ENCODE measurements around the gene INTU. TPM values are rescaled to one million over a fixed set of nuclear protein-coding genes. Genes with fewer than 3 reads are reported as not detected.

INTU gene
- total RNA-seq, 1 experiment from 2014 or later, result 10.7 TPM

DNA sequence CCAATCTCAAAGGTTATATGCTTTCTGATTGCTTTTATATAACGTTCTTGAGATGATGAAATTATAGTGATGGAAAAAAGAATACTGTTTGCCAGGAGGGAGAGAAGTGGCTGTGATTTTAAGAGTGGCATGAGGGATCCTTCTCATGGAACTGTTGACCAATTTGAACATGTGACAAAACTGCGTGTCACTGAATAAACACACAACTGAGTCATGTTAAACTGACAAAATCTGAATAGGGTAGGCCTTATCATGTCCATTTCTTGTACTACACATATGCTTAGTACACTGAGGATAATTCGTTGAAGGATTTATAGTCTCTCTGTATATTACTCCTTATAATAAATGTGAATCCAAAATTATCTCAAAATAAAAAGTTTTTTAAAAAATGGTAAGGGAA lies 127.1 kb downstream of the INTU start:
- Histone ChIP-seq H3K4ac (ENCODE audit: low read depth, low read length) (no peak overlapping the region), H2AK5ac (ENCODE audit: insufficient read length, low read length) (no peak overlapping the region), H4K91ac (ENCODE audit: insufficient read length, low read depth, low read length) (no peak overlapping the region), H3K27me3 (ENCODE audit: insufficient read depth, low read length) (no peaks in the 10 kb centered on the region), H3K79me1 (ENCODE audit: insufficient read depth, low read depth, low read length, poor library complexity, severe bottlenecking) (no peaks in the 10 kb centered on the region), H3T11ph (ENCODE audit: low read length) (no peak overlapping the region), H4K5ac (ENCODE audit: insufficient read length, low read depth, low read length) (no peak overlapping the region), H2BK5ac (ENCODE audit: insufficient read length, low read length) (no peak overlapping the region), H3K4me1 (ENCODE audit: insufficient read depth, low read length) (no peaks in the 10 kb centered on the region), H3K79me2 (ENCODE audit: insufficient read depth, low read length) (no peaks in the 10 kb centered on the region), H3K4me2 (ENCODE audit: insufficient read depth, insufficient read length, low read length) (no peak overlapping the region), H3K23ac (ENCODE audit: insufficient read length, low read depth, low read length) (no peak overlapping the region), H3K23me2 (ENCODE audit: insufficient read length, low read depth, low read length, poor library complexity, severe bottlenecking) (no peaks in the 10 kb centered on the region), H3K56ac (ENCODE audit: insufficient read length, low read depth, low read length) (no peak overlapping the region), H3K27ac (ENCODE audit: insufficient read length, low read depth, low read length) (no peak overlapping the region), H2BK15ac (ENCODE audit: low read depth, low read length) (no peak overlapping the region), H4K20me1 (ENCODE audit: control insufficient read depth, insufficient read depth, insufficient read length) (no peaks in the 10 kb centered on the region), H2BK12ac (ENCODE audit: insufficient read length, low read depth, low read length) (no peak overlapping the region), H3K9ac (ENCODE audit: extremely low read depth, insufficient read length, low read length) (no peak overlapping the region), H3K14ac (ENCODE audit: insufficient read depth, low read length) (no peak overlapping the region), H3K18ac (ENCODE audit: insufficient read length, low read depth, low read length) (no peak overlapping the region), H4K8ac (replicated peaks; ENCODE audit: insufficient read length, low read depth, low read length) (no peak overlapping the region), H2BK120ac (ENCODE audit: low read depth, low read length, poor library complexity, severe bottlenecking) (no peak overlapping the region), H3K9me3 (ENCODE audit: control insufficient read depth, low read depth, low read length) (no peaks in the 10 kb centered on the region), H2AFZ (ENCODE audit: low read length) (no peak overlapping the region), H2BK20ac (ENCODE audit: low read depth, low read length, poor library complexity, severe bottlenecking) (no peak overlapping the region)
- TF ChIP-seq, protein P1, sequence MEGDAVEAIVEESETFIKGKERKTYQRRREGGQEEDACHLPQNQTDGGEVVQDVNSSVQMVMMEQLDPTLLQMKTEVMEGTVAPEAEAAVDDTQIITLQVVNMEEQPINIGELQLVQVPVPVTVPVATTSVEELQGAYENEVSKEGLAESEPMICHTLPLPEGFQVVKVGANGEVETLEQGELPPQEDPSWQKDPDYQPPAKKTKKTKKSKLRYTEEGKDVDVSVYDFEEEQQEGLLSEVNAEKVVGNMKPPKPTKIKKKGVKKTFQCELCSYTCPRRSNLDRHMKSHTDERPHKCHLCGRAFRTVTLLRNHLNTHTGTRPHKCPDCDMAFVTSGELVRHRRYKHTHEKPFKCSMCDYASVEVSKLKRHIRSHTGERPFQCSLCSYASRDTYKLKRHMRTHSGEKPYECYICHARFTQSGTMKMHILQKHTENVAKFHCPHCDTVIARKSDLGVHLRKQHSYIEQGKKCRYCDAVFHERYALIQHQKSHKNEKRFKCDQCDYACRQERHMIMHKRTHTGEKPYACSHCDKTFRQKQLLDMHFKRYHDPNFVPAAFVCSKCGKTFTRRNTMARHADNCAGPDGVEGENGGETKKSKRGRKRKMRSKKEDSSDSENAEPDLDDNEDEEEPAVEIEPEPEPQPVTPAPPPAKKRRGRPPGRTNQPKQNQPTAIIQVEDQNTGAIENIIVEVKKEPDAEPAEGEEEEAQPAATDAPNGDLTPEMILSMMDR (conservative IDR thresholded peaks at IDR 0.05), result no peak
- no CpG with 5 or more reads among the region's 3 CpGs for WGBS (ENCODE audit: extremely low coverage, insufficient read length, low lambda C conversion rate)
- H3K27me3 Mint-ChIP-seq (ENCODE audit: low read depth), result no peaks in the 10 kb centered on the region
- H3K9me3 Mint-ChIP-seq, result peaks cover 0 to 8% of the 10 kb centered on the region in 2 experiments; a peak in 3 of 5 replicates
- H3K27ac Mint-ChIP-seq, result no peak overlapping the region
- H3K36me3 Mint-ChIP-seq (ENCODE audit: insufficient read depth in 1 of 3, low read depth in 3 of 3), result no peaks in the 10 kb centered on the region; a peak in 1 of 7 replicates
- no peak overlapping the region for H3K4me3 Mint-ChIP-seq
- no peak for DNase-seq
- H3K4me1 Mint-ChIP-seq, result no peaks in the 10 kb centered on the region

Measured in H9 (cell line).